ENCODE results near the gene LIMK2.

DNA sequence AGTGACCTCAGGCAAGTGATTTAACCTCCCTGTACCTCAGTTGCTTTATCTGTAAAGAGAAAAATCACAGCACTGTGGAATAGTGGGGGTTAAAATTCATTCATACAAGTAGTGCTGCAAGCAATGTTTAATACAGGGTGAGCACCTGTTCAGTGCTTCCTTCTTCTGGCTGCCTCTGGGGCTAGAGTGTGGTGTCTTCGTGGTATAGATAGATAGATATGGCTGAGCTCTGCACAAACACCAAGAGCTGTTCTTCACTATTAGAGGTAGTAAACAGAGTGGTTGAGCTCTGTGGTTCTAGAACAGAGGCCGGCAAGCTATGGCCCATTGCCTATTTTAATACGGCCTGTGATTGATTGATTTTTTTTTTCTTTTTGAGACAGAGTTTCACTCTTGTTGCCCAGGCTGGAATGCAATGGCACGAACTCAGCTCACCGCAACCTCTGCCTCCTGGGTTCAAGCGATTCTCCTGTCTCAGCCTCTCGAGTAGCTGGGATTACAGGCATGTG is 32.9 kb downstream of the LIMK2 start:
- TF ChIP-seq, protein P1, sequence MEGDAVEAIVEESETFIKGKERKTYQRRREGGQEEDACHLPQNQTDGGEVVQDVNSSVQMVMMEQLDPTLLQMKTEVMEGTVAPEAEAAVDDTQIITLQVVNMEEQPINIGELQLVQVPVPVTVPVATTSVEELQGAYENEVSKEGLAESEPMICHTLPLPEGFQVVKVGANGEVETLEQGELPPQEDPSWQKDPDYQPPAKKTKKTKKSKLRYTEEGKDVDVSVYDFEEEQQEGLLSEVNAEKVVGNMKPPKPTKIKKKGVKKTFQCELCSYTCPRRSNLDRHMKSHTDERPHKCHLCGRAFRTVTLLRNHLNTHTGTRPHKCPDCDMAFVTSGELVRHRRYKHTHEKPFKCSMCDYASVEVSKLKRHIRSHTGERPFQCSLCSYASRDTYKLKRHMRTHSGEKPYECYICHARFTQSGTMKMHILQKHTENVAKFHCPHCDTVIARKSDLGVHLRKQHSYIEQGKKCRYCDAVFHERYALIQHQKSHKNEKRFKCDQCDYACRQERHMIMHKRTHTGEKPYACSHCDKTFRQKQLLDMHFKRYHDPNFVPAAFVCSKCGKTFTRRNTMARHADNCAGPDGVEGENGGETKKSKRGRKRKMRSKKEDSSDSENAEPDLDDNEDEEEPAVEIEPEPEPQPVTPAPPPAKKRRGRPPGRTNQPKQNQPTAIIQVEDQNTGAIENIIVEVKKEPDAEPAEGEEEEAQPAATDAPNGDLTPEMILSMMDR (IDR thresholded peaks at IDR 0.05 in 4 of 5, conservative IDR thresholded peaks at IDR 0.05 in 1 of 5), result no peak
- TF ChIP-seq POLR2A (IDR thresholded peaks at IDR 0.05), result no peak
